Endometrial microvascular endothelial cells (primary cell): ENCODE data around the gene SYNJ2. TPM values are rescaled to one million over a fixed set of nuclear protein-coding genes. Genes with fewer than 3 reads are reported as not detected.

Experiments
- in situ Hi-C: cut with HindIII; loops from 2 replicates; pipeline ENCODE4 v1.10.0; 2017; ENCODE audit warnings: low sequenced_read_pairs, low pct_unique_long_range_greater_than_20kb; ENCODE audit errors: inconsistent ontology term
- total RNA-seq: library from RNA; depleted of rRNA; stranded (reverse); fragments of >200 nt; gene quantifications from one replicate; pipeline ENCODE4 v1.2.3, GENCODE V29; 2015; ENCODE audit errors: inconsistent ontology term

SYNJ2 gene
- total RNA-seq, 1 donor from 2014 or later: 66.0 TPM

DNA sequence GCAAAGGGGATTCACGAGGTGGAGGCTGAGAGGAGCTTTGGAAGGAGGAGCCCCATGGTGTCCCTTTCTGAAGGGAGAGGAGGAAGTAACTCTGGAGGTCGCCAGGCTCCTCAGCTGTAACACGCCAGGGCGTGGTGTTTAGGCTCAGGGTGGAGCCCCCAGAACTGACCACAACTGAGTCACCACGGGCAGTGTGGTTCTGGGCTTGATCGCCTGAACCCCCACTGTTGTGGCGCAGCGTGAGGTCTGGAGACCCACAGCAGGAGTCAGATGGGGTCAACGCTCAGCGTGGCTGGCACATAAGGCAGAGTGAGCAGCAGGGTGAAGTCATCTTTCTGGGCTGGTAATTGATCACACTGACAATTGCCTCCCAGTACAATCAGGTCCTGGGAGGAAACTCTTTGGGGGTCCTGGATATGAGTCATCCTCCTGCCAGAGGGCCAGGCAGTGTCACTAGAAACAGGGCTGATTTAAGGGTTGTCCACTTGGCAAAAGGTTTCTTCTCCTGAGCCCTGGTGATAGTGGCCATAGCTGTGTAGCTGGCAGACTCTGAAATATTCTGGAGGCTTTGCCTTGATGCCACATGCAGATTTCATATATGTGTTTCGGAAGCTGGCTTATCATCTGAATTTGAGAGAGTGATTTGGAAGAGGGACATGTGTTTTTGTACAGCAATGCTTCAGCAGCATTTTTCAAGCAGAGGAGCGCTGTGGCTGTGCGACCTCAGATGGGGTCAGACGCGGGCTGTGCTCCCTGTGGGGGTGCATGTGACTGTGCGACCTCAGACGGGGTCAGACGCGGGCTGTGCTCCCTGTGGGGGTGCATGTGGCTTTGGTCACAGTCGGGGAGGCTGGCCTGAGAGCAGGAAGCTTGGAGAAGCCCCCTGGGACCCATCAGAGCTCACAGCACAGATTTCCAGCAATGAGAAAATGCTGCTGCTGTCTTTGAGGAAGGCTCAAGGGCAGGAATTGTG lies 50.0 kb downstream of the SYNJ2 start:
- in situ Hi-C loops: no loop called here

- in situ Hi-C loops: no loop called here
Measured at GRCh38 chr6:158032354-158032733, 50.7 kb downstream of the SYNJ2 start.

DNA sequence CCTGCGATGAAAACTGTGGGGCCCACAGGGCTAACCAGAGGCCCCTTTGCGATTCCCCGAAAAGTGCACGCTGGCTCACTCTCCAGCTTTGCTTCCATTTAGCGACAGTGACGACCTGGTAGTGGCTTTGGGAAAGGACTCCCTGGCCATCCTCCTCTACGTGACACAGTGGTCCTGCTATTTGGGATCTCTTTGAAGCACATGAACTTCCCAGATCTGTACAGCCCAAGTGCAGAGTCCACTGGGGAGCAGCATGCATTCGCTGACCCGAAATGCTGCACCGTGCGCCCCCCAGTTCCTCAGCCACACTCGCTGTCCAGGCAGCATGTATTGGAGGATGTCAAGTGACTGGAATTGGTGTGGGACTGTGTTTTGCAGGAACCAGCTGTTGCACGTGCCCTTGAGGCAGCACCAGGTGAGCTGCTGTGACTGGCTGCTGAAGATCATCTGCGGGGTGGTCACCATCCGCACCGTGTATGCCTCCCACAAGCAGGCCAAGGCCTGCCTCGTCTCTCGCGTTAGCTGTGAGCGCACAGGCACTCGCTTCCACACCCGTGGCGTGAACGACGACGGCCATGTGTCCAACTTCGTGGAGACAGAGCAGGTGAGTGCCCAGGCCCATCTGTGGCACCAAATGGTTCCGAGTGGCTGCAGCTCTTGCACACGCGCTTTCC lies 51.6 kb downstream of the SYNJ2 start:
- in situ Hi-C loops: no loop called here

- in situ Hi-C loops: no loop called here
Measured at GRCh38 chr6:158033751-158034702, 52.4 kb downstream of the SYNJ2 start.

DNA sequence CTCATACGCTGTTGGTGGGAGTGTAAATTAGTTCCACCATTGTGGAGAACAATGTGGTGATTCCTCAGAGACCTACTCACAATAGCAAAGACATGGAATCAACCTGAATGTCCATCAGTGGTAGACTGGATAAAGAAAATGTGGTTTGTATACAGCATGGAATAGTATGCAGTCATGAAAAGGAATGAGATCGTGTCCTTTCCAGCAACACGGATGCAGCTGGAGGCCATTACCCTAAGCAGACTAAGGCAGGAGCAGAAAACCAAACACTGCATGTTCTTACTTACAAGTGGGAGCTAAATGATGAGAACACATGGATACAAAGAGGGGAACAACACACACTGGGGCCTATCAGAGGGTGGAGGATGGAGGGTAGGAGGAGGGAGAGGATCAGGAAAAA lies 54.6 kb downstream of the SYNJ2 start:
- in situ Hi-C loops: no loop called here

GRCh38 chr6:158037021-158037420 lies 55.4 kb downstream of the SYNJ2 start:
- in situ Hi-C loops: no loop called here

DNA sequence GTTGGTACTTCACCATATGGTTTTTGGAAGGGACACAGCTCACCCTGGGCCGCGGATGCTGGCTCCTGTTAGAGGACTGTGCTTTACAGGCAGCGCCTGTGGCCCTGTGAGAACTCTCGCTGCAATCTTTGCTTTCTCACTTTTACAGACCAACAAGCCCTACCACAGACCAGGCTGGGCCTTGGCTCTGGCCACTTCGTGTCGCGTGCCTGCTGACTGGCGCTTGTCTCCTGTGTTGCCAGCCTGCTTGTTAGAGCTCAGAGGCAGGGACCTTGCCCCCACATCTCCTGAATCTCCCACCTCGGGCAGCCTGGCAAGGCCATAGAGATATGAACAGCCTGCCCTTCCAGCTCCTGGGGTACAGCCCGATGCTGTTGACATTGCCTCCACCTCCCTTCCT lies 56.1 kb downstream of the SYNJ2 start:
- in situ Hi-C loops: no loop called here

DNA sequence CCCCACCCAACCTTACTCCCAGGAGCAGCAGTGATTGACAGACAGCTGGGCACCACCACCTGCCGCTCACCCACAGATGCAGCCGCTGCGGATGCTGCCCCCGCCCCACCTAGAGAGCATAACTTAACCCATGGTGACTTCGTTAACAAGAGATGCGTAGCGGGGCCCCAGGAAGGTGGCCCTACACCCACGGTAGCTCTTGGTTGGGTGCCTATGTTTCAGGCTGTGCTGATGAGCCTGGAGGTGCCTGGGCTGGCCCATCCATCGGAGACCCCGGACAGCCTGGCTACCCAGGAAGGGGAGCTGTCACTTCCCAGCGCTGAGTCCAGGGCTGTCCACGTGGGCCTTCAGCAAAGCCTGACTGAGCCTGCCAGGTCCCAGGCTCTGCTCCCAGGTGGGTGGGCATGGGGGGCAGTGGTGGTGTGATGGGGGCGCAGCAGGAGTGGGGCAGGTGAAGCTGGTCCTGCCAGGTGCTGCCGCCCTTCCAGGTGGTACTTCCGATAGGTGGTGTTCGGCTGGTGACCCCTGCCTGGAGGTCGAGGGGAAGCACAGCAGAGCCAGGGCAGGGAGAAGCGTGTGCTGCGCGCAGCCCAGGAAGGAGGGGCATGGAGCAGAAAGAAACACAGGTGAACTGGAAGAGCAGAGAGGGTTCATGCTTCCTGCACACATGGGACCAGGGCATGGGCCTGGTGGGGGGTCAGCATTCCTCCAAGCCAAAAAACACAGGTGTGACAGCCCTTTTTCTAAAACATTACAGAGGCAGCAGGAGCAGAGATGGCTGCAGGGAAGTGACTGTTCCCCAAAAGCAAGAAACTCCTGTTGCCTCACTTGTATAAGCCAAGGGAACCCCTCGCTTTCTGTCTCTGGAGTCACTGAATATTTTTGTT lies 56.9 kb downstream of the SYNJ2 start:
- in situ Hi-C loops: no loop called here

GRCh38 chr6:158039178-158039557 lies 57.5 kb downstream of the SYNJ2 start:
- in situ Hi-C loops: no loop called here

- in situ Hi-C loops: no loop called here
Measured at GRCh38 chr6:158039571-158040050, 57.9 kb downstream of the SYNJ2 start.

DNA sequence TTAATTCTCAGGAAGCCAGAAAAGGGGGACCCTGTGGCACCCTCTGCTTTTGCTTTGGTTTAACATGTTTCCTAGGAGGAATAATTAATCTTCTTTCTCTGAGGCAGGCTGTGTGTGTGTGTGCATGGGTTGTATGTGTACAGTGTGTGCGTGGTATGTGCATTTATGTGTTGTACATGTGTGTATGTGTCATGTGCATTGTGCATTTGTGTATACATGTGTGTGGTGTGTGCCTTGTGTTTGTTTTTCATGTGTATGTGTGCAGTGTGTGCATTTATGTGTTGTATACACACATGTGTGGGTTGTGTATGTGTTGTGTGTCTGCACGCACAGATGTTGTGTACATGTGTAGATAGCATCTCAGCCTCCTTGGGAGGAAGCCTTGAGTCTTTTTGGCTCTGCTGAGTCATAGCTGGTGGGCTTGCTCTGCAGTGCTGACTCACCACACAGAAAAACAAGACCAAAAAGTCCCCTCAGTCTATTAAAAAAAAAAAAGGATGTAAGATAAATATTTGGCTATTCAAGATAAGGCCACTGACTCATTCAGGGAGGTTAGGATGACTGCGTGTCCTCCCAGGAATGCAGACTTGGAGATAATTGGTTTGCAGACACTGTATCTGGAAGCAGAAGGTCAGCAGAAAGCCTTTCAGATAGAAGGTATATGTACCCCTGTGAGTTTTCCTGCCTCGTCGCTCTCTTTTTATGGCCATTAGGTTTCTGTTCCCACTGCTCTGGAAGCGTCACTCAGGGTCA lies 58.6 kb downstream of the SYNJ2 start:
- in situ Hi-C loops: no loop called here

DNA sequence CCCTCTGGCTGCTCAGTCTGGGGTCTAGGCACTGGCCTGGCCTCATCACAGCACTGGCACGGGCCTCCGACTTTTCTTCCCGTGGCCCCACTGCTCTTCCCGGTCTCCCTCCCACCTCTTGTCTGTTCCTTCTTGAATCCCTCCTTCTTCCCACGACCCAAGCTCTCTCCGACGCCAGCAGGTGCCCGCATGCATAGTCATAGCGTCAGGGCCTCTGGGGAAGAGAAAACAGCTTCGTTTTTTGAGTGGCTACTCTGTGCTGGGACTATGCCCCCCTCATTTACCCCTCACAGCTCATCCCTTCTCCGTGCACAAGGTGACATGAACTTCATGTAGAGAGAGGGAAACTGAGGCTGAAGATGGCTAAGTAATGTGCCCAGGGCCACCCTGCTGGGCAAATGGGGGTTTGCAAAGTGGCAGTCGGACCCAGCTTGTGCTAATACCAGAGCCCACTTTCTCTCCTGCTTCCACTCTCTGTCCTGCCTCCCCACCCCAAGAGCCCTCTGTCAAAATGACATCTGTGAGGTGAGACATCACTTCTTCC lies 59.2 kb downstream of the SYNJ2 start:
- in situ Hi-C loops: no loop called here

DNA sequence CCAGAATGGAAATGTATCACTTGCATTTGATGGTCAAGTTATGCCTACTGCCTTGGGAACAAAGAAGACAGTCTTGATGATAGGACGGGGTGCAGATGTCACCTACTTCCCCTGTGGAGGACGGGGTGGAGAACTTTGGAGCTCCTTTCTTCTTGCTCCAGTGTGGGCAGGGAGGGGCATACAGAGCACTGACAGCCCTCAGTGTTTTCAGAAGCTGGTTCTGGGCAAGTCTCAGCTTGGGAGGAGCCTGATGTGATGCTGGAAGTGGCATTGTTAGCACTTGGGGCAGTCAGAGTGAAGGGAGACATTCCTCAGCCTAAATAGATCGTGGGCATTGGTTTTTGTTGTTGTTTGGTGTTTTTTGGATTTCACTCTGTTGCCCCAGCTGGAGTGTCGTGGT lies 59.7 kb downstream of the SYNJ2 start:
- in situ Hi-C loops: no loop called here

- in situ Hi-C loops: no loop called here
Measured at GRCh38 chr6:158041788-158042187, 60.1 kb downstream of the SYNJ2 start.

GRCh38 chr6:158042245-158042798 lies 60.7 kb downstream of the SYNJ2 start:
- in situ Hi-C loops: no loop called here

DNA sequence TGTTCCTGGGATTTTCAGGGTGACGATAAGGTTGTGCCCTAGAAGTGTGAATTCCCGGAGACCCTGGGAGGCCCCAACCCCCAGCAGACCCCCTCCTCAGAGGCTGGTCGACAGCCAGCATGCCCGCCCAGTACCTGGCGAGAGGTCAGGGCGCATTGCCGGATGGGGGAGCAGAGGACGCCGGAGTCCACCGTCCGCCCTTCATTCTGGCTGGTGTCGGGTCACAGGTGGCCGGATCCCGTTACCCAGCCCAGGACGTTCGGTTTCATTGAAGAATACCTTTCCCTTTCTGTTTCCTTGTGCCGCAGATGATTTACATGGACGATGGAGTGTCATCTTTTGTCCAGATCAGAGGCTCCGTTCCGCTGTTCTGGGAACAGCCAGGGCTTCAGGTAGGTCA lies 61.3 kb downstream of the SYNJ2 start:
- in situ Hi-C loops: no loop called here
